HepG2 (cell line): ENCODE measurements around the gene METRN. TPM values are rescaled to one million over a fixed set of nuclear protein-coding genes. Genes with fewer than 3 reads are reported as not detected.

Source experiments
- AGO1 ChIP-seq: fragments of 200-400 bp; formaldehyde crosslinking; IDR thresholded peaks from 2 replicates; pipeline ENCODE4 v1.6.1; 2017; ENCODE audit warnings: mild to moderate bottlenecking, low read depth, low read length, moderate library complexity; ENCODE audit not compliant: poor library complexity, severe bottlenecking
- DR1 ChIP-seq: sonication (generic); formaldehyde crosslinking; IDR thresholded peaks from 2 replicates; pipeline ENCODE4 v1.8.0; 2021; ENCODE audit warnings: mild to moderate bottlenecking, missing genetic modification reagents, inconsistent platforms
- IRF2 ChIP-seq: IDR thresholded peaks from 2 replicates; pipeline ENCODE4 v1.6.1; 2018; ENCODE audit warnings: missing genetic modification reagents, missing compliant biosample characterization
- NFE2 ChIP-seq: sonication (generic); formaldehyde crosslinking; IDR thresholded peaks from 2 replicates; pipeline ENCODE4 v1.4.0; 2020; ENCODE audit warnings: missing genetic modification reagents
- PATZ1 ChIP-seq: sonication (generic); formaldehyde crosslinking; IDR thresholded peaks from 2 replicates; pipeline ENCODE4 v1.4.0; 2020; ENCODE audit warnings: missing genetic modification reagents
- SMAD3 ChIP-seq: sonication (generic); formaldehyde crosslinking; IDR thresholded peaks from 2 replicates; pipeline ENCODE4 v1.4.0; 2020; ENCODE audit warnings: missing genetic modification reagents
- SMYD3 ChIP-seq: sonication (generic); formaldehyde crosslinking; IDR thresholded peaks from 2 replicates; pipeline ENCODE4 v1.8.1; 2023; ENCODE audit warnings: mild to moderate bottlenecking, missing genetic modification reagents
- STAG1 ChIP-seq: sonication (generic); formaldehyde crosslinking; IDR thresholded peaks from 2 replicates; pipeline ENCODE4 v1.4.0; 2020; ENCODE audit warnings: missing genetic modification reagents
- ZBED4 ChIP-seq: sonication (generic); formaldehyde crosslinking; IDR thresholded peaks from 2 replicates; pipeline ENCODE4 v1.4.0; 2020; ENCODE audit warnings: missing genetic modification reagents, borderline replicate concordance
- ZBTB34 ChIP-seq: sonication (generic); formaldehyde crosslinking; IDR thresholded peaks from 2 replicates; pipeline ENCODE4 v1.8.0; 2022; ENCODE audit warnings: mild to moderate bottlenecking, missing genetic modification reagents
- ZGPAT ChIP-seq: IDR thresholded peaks from 2 replicates; pipeline ENCODE4 v1.6.1; 2016; ENCODE audit warnings: mild to moderate bottlenecking
- ZNF552 ChIP-seq: sonication (generic); formaldehyde crosslinking; IDR thresholded peaks from 2 replicates; pipeline ENCODE4 v1.9.0; 2022; ENCODE audit warnings: missing genetic modification reagents, mild to moderate bottlenecking, borderline replicate concordance
- ZNF672 ChIP-seq: sonication (generic); formaldehyde crosslinking; IDR thresholded peaks from 2 replicates; pipeline ENCODE4 v1.8.1; 2022; ENCODE audit warnings: missing genetic modification reagents
- ZNF768 ChIP-seq: sonication (generic); formaldehyde crosslinking; IDR thresholded peaks from 2 replicates; pipeline ENCODE4 v1.4.0; 2020; ENCODE audit warnings: missing genetic modification reagents
- polyA plus RNA-seq, 8 experiments: library from polyadenylated mRNA; depleted of rRNA in 3 of 8; stranded (reverse) in 7 of 8; unstranded in 1 of 8; fragments of >200 nt; fragmentation: Illumina TruSeq in 4 of 8; extraction: Trizol in 4 of 8; gene quantifications; 2 replicates each; pipeline versions ENCODE4 v1.2.1 to v1.2.3, GENCODE V29; 2011 to 2016; ENCODE audit warnings: low read depth in 4 of 8, missing spikeins in 1 of 8, mixed read lengths in 1 of 8; ENCODE audit not compliant: insufficient read depth in 1 of 8
- total RNA-seq, 5 experiments: library from RNA; depleted of rRNA; stranded (reverse); fragments of >200 nt; fragmentation: Illumina TruSeq; extraction: Trizol; gene quantifications; 2 replicates each; pipeline ENCODE4 v1.2.3, GENCODE V29; 2016; ENCODE audit warnings: low read depth in 1 of 5
- TF ChIP-seq, protein P1 (sequence below): sonication (generic); formaldehyde crosslinking; IDR thresholded peaks from 2 replicates; pipeline ENCODE4 v1.8.0; 2022; ENCODE audit warnings: missing genetic modification reagents, low read depth, mild to moderate bottlenecking, borderline replicate concordance
- TF ChIP-seq, protein P2 (sequence below): sonication (generic); formaldehyde crosslinking; IDR thresholded peaks from 2 replicates; pipeline ENCODE4 v1.5.1; 2020; ENCODE audit warnings: mild to moderate bottlenecking, missing genetic modification reagents

Gene METRN
- total and polyA plus RNA-seq, 2 of the 13 experiments (the other 11 are each of a cell fraction or from before 2014, with no cell fraction given), result 25.5 to 46.1 TPM

- TF ChIP-seq NFE2 (CRISPR knock-in tag) (no peak), ZNF672 (no peak), SMAD3 (CRISPR knock-in tag) (no peak), DR1 (CRISPR knock-in tag) (no peak), STAG1 (peak; percentile 48), ZBTB34 (CRISPR knock-in tag) (no peak), ZBED4 (peak; percentile 97), ZGPAT (CRISPR knock-in tag) (no peak), IRF2 (no peak), ZNF768 (CRISPR knock-in tag) (peak; percentile 27; the same call in 1 of the 2 replicates), AGO1 (no peak), SMYD3 (CRISPR knock-in tag) (no peak), ZNF552 (CRISPR knock-in tag) (peak; percentile 56; the same call in 1 of the 2 replicates), PATZ1 (CRISPR knock-in tag) (no peak)
- TF ChIP-seq, protein P1, sequence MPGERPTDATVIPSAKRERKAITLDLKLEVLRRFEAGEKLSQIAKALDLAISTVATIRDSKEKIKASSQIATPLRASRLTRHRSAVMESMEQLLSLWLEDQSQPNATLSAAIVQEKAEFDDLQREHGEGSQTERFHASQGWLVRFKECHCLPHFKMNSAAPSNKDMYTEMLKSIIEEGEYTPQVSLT, result no peak
- TF ChIP-seq, protein P2, sequence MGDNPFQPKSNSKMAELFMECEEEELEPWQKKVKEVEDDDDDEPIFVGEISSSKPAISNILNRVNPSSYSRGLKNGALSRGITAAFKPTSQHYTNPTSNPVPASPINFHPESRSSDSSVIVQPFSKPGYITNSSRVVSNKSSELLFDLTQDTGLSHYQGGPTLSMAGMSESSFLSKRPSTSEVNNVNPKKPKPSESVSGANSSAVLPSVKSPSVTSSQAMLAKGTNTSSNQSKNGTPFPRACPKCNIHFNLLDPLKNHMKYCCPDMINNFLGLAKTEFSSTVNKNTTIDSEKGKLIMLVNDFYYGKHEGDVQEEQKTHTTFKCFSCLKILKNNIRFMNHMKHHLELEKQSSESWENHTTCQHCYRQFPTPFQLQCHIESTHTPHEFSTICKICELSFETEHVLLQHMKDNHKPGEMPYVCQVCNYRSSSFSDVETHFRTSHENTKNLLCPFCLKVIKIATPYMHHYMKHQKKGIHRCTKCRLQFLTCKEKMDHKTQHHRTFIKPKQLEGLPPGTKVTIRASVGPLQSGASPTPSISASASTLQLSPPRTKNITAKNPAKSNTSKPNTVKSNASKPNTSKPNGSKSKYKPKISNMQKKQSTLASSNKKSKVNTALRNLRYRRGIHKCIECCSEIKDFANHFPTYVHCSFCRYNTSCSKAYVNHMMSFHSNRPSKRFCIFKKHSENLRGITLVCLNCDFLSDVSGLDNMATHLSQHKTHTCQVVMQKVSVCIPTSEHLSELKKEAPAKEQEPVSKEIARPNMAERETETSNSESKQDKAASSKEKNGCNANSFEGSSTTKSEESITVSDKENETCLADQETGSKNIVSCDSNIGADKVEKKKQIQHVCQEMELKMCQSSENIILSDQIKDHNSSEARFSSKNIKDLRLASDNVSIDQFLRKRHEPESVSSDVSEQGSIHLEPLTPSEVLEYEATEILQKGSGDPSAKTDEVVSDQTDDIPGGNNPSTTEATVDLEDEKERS, result no peak
These were observed 33.8 kb upstream of the METRN start (continued) for GRCh38 chr16:680967-681745.
